CD4-positive, alpha-beta T cell treated with Interleukin-10 for 1 hour (primary cell): Measurements from ENCODE around the gene SEMA5A.
"Not testable (repeated sequence)": the region's sequence is repeated elsewhere in the genome, so short reads cannot be mapped to it uniquely, and the experiment has no call there.

ENCODE experiments used
- DNase-seq: peaks from one replicate; pipeline ENCODE4 v3.0.0-alpha.2; 2020

SEMA5A gene

GRCh38 chr5:9438596-9439354 is 107.1 kb downstream of the SEMA5A start:
- no peak for DNase-seq

GRCh38 chr5:9437741-9438240 is 108.1 kb downstream of the SEMA5A start:
- no peak for DNase-seq

GRCh38 chr5:9431496-9432258 is 114.2 kb downstream of the SEMA5A start:
- no peak for DNase-seq

DNA sequence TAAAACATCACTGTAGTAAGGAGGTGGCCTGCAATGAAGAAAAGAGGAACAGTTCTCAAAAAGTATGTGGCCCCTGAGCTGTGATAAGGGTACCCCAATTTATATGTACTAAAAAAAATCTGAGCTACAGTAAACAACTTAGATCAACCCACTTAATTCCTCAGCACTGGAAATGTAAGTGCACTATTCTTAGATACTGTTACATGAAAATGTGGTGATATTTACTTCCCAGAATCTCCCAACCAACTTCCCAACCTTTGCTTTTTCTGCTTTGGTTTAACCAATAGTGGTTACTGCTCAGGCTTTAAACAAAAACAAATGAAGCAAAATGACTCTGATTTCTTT is 114.8 kb downstream of the SEMA5A start:
- DNase-seq, result no peak

DNA sequence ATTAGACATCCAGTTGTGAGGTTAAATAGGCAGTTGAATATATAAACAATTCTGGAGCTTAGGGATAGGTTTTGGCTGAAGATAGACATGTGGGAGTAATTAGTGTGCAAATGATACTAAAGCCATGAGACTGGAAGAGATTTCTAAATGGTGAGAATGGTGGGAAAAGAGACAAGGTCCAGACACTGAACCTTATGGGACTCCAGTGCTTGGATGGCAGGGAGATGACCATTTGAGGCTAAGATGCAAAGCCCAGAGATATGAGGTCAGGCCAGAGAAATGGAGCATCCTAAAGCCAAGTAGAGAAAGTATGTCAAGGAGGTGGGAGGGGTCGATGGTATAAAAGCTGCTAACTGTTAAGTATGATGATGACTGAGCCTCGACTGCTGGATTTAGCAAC is 115.6 kb downstream of the SEMA5A start:
- DNase-seq, result no peak

- DNase-seq, result no peak
These were observed 116.1 kb downstream of the SEMA5A start for GRCh38 chr5:9429691-9430215.

DNA sequence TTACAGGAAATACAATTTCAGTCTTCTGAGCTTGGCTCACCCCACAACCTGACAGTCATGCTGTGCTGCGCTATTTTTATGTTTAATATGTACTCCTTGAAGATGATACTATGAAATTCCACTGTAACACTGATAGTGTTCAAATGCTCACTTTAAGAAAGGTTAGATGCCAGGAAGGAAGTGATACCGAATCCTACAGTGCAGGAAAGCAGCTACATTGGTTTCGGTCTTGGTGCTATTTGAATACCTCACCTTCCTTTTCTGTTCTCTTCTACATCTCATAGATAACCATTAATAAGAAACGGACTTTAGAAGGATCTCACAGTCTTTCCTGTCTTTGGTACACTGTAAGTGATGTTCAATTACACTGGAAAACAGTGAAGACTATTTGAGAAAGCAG is 117.6 kb downstream of the SEMA5A start:
- no peak for DNase-seq

DNA sequence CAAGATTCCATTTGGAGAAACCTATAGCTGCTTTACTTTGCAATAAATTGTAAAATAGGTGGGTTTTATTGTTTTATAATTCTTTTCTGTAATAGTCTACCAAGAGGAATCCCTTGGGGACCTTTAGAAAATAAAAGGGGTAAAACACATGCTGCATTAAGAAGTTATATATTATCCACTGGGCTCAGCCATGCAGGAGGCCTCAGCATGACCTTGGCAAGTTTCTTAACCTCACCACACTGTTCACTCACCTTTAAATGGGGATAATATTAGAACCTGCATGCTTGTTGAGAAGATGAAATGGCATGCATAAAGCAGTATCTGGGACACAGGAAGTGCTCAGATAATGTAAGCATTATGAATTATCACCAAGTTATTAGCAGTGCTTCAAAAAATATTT is 120.2 kb downstream of the SEMA5A start:
- no peak for DNase-seq

- no peak for DNase-seq
These were observed 122.3 kb downstream of the SEMA5A start for GRCh38 chr5:9423571-9423970.

DNA sequence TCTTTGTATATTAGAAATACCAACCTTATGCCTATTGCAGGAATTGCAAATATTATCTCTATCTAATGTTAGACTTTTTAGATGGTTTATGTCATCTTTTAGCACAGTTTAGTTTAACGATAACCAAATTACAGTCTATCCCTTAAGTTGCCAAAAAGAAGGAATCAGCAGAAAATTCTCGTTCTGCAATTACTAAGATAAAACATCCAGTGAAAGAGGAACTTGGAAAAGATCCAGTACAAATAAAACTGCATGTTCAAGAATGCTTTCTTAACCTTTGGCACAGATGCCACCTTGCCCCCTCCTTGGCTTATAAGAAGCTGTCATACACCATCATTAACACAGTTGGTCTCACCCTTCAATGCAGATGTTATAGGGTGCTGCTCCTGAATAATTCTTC is 124.0 kb downstream of the SEMA5A start:
- DNase-seq, result no peak

- DNase-seq, result no peak
These were observed 126.1 kb downstream of the SEMA5A start for GRCh38 chr5:9419794-9420193.

DNA sequence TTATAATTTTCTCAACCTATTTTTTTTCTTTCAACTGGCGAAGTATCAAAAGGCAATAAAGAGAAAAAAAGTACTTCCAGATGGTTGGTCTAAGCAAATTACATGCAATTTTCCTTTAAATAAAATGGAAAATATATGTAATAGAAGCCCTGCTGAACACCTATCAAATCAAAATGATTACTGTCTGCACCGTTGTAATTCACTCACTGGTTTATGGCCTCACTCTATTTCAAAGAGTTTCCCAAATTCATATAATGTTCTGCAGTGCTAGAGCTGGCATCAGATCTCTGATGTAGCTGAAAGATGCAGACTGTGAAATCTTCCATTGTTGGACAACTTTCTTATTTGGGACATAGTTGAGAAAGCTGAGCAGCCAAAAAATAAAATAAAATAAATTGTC is 130.3 kb downstream of the SEMA5A start:
- no peak for DNase-seq

- no peak for DNase-seq
These were observed 130.8 kb downstream of the SEMA5A start for GRCh38 chr5:9415091-9415490.

GRCh38 chr5:9411142-9411541 is 134.7 kb downstream of the SEMA5A start:
- no peak for DNase-seq

DNA sequence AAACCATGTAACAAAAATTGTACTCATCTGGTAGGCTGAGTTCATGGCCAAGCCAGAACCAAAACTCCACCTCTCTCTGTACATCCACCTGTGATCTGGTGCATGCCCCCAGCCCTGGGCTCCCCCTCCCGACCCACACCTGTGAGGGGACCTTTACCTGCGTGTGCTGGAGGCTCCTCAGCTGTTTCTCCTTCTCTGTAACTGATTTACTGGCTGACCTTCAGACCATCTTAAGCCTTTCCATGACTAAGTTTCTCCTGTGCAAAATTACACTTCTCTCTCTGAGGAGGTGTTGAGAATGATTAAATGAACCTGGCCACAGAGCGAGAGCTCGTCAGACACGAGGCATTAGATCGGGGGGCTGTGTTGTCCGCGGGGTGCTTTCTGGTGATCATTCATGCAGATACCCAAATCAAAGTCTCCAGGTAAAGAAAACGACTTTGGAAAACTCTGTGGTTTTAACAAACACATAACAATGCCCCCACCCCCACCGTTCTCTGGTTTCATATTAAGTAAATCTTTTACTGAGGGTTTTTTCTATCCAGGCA is 136.4 kb downstream of the SEMA5A start:
- DNase-seq, result no peak

- DNase-seq, result no peak
These were observed 136.9 kb downstream of the SEMA5A start for GRCh38 chr5:9408964-9409363.

GRCh38 chr5:9405196-9405754 is 140.6 kb downstream of the SEMA5A start:
- no peak for DNase-seq

GRCh38 chr5:9401786-9402472 is 143.9 kb downstream of the SEMA5A start:
- DNase-seq, result no peak

DNA sequence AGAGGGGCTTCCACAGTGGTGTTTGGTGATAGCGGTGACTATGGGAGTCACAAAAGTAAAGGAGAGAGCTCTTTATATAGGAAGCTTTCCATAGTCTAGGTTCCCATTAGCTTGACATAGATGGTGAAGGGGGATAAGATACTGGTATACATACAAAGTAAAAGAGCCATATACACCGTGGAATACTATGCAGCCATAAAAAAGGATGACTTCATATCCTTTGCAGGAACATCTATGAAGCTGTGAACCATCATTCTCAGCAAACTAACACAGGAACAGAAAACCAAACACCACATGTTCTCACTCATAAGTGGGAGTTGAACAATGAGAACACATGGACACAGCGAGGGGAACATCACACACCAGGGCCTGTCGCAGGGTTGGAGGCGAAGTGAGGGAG is 146.1 kb downstream of the SEMA5A start:
- not testable (repeated sequence) for DNase-seq

- DNase-seq, result no peak
These were observed 146.8 kb downstream of the SEMA5A start for GRCh38 chr5:9399094-9399493.

- DNase-seq, result no peak
These were observed 147.6 kb downstream of the SEMA5A start for GRCh38 chr5:9398227-9398626.

GRCh38 chr5:9396285-9396770 is 149.5 kb downstream of the SEMA5A start:
- no peak for DNase-seq

DNA sequence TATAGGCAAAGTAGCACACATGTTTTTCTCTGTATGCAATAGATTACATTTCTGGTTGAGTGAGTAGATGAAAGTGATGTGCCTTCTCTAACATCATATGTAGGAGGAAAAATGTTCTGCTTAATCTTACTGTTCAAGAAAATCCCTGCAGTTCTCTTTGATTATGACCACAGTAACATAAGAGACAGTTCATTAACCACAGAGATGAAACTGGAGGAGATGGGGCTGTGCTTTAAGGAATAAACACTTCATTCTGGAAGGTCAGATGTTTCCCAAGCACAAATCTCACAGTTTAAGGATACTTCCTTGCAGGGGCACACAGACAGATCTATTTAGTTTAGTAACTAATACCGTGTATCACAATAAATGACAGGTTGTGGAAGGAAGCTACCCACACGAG is 150.2 kb downstream of the SEMA5A start:
- no peak for DNase-seq
